Astrocyte (in vitro differentiated cells and primary cell): ENCODE results near the gene NAALADL2. TPM values are rescaled to one million over a fixed set of nuclear protein-coding genes. Genes with fewer than 3 reads are reported as not detected.

Experiments
- DNase-seq: peaks from one replicate; pipeline ENCODE4 v3.0.0-alpha.2; 2010; ENCODE audit warnings: low read depth
- FAIRE-seq: peaks from 2 replicates; lab custom pipeline; 2011; peaks lifted over from hg19 to GRCh38; lab: Jason Lieb, UNC
- H2AFZ ChIP-seq: 2 replicates; pipeline ENCODE4 v1.6.0; 2012; ENCODE audit warnings: low read depth, low read length, inconsistent platforms
- H3K27ac ChIP-seq: 2 replicates; pipeline ENCODE4 v1.5.1; 2011; ENCODE audit warnings: low read depth, low read length, inconsistent platforms
- H3K27me3 ChIP-seq: 2 replicates; pipeline ENCODE4 v1.6.0; 2011; ENCODE audit warnings: low read length, inconsistent platforms; ENCODE audit not compliant: insufficient read depth
- H3K36me3 ChIP-seq: 2 replicates; pipeline ENCODE4 v1.5.1; 2011; ENCODE audit warnings: low read length, inconsistent platforms; ENCODE audit not compliant: insufficient read depth
- H3K4me1 ChIP-seq: 2 replicates; pipeline ENCODE4 v1.5.1; 2011; ENCODE audit warnings: low read length, inconsistent platforms; ENCODE audit not compliant: insufficient read depth
- H3K4me2 ChIP-seq: 2 replicates; pipeline ENCODE4 v1.6.0; 2012; ENCODE audit warnings: low read length, inconsistent platforms
- H3K4me3 ChIP-seq: 2 replicates; pipeline ENCODE4 v1.5.1; 2011; ENCODE audit warnings: low read depth, mild to moderate bottlenecking, low read length, inconsistent platforms; ENCODE audit not compliant: insufficient read depth
- H3K79me2 ChIP-seq: 2 replicates; pipeline ENCODE4 v1.6.0; 2012; ENCODE audit warnings: mild to moderate bottlenecking, low read length, inconsistent platforms; ENCODE audit not compliant: insufficient read depth
- H3K9ac ChIP-seq: 2 replicates; pipeline ENCODE4 v1.6.0; 2012; ENCODE audit warnings: mild to moderate bottlenecking, low read length, inconsistent platforms
- H3K9me3 ChIP-seq: 2 replicates; pipeline ENCODE4 v1.5.1; 2012; ENCODE audit warnings: low read depth, mild to moderate bottlenecking, low read length, inconsistent platforms; ENCODE audit not compliant: insufficient read depth
- H4K20me1 ChIP-seq: 2 replicates; pipeline ENCODE4 v1.6.0; 2012; ENCODE audit warnings: low read length, inconsistent platforms; ENCODE audit not compliant: insufficient read depth
- H3K27ac Mint-ChIP-seq: one replicate; pipeline ENCODE4 v1.8.0; 2021; ENCODE audit warnings: mild to moderate bottlenecking, mixed read lengths; ENCODE audit not compliant: unreplicated experiment
- H3K27me3 Mint-ChIP-seq: one replicate; pipeline ENCODE4 v1.8.0; 2021; ENCODE audit warnings: low read depth, mixed read lengths; ENCODE audit not compliant: unreplicated experiment
- H3K36me3 Mint-ChIP-seq: one replicate; pipeline ENCODE4 v1.8.0; 2021; ENCODE audit warnings: low read depth, mixed read lengths; ENCODE audit not compliant: unreplicated experiment
- H3K4me1 Mint-ChIP-seq: one replicate; pipeline ENCODE4 v1.8.0; 2021; ENCODE audit warnings: low read depth, mixed read lengths; ENCODE audit not compliant: unreplicated experiment
- H3K4me3 Mint-ChIP-seq: one replicate; pipeline ENCODE4 v1.8.0; 2021; ENCODE audit warnings: mild to moderate bottlenecking, moderate library complexity, mixed read lengths; ENCODE audit not compliant: unreplicated experiment
- H3K9me3 Mint-ChIP-seq: one replicate; pipeline ENCODE4 v1.8.0; 2021; ENCODE audit warnings: mild to moderate bottlenecking, mixed read lengths; ENCODE audit not compliant: unreplicated experiment
- EZH2 ChIP-seq: IDR thresholded peaks from 2 replicates; pipeline ENCODE4 v1.6.1; 2012; ENCODE audit warnings: mild to moderate bottlenecking, low read length, inconsistent platforms; ENCODE audit not compliant: insufficient read depth
- total RNA-seq: library from RNA; stranded (reverse); gene quantifications from 2 replicates; pipeline ENCODE4 v1.2.1, GENCODE V29; 2021
- TF ChIP-seq, protein P1 (sequence below): IDR thresholded peaks from 2 replicates; pipeline ENCODE4 v1.5.1; 2011; ENCODE audit warnings: low read depth, mild to moderate bottlenecking, inconsistent platforms, low read length, moderate library complexity; ENCODE audit not compliant: insufficient read depth

NAALADL2 gene
- total RNA-seq, 1 donor from 2014 or later: 2.7 TPM

DNA sequence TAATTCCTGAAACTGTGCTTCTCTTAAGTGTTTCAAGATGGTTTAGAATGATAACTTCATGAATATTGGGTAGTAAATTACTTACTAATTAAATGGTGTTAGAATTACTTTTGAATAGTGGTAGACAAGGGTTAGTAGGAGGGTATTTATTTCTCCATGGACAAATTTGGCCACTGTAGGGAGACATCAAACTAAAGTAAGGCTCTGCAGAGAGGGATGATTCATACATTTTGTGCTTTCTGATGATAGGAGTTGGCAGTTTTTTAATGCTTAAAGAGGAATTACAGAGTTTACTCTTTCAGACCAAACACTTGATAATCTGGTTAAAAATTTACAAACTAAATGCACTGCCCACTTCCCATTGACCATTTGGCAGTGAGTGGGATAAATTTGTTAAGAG is 127.6 kb downstream of the NAALADL2 start:
- FAIRE-seq (peak; percentile 62), DNase-seq (peak; percentile 28)
- Mint-ChIP-seq H3K36me3 (no peaks in the 10 kb centered on the region), H3K27ac (no peak overlapping the region), H3K9me3 (no peaks in the 10 kb centered on the region), H3K27me3 (no peaks in the 10 kb centered on the region), H3K4me1 (peaks cover 3% of the 10 kb centered on the region), H3K4me3 (no peak overlapping the region)
- H3K9ac ChIP-seq: no peak overlapping the region
- H4K20me1 ChIP-seq: no peaks in the 10 kb centered on the region
- H3K27me3 ChIP-seq: no peaks in the 10 kb centered on the region
- no peaks in the 10 kb centered on the region for H3K79me2 ChIP-seq
- no peak overlapping the region for H3K4me3 ChIP-seq
- H3K36me3 ChIP-seq: no peaks in the 10 kb centered on the region
- no peak overlapping the region for H3K27ac ChIP-seq
- no peak overlapping the region for H2AFZ ChIP-seq
- TF ChIP-seq, protein P1, sequence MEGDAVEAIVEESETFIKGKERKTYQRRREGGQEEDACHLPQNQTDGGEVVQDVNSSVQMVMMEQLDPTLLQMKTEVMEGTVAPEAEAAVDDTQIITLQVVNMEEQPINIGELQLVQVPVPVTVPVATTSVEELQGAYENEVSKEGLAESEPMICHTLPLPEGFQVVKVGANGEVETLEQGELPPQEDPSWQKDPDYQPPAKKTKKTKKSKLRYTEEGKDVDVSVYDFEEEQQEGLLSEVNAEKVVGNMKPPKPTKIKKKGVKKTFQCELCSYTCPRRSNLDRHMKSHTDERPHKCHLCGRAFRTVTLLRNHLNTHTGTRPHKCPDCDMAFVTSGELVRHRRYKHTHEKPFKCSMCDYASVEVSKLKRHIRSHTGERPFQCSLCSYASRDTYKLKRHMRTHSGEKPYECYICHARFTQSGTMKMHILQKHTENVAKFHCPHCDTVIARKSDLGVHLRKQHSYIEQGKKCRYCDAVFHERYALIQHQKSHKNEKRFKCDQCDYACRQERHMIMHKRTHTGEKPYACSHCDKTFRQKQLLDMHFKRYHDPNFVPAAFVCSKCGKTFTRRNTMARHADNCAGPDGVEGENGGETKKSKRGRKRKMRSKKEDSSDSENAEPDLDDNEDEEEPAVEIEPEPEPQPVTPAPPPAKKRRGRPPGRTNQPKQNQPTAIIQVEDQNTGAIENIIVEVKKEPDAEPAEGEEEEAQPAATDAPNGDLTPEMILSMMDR: no peak
- no peak for TF ChIP-seq EZH2
- H3K9me3 ChIP-seq: no peaks in the 10 kb centered on the region
- H3K4me1 ChIP-seq: no peaks in the 10 kb centered on the region
- H3K4me2 ChIP-seq: no peak overlapping the region

DNA sequence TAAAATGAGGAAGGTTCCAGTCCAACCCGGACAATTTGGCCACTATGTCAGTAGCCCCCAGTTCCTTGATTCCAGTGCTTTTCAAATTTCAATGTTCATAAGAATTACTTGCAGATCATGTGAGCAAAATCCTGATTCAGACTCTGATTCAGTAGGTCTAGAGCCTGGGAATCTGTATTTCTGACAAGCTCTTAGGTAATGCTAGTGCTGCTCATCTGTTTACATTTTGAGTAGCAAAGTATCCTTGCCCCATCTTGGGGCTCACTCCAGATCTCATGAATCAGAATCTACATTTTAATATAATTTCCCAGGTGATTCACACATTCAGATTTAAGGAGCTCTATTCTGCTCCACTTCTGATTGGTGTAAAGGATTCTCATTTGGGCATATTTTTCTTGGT is 142.0 kb downstream of the NAALADL2 start:
- H3K27ac Mint-ChIP-seq: no peak overlapping the region
- no peaks in the 10 kb centered on the region for H3K9me3 ChIP-seq
- H2AFZ ChIP-seq: no peak overlapping the region
- no peak overlapping the region for H3K9ac ChIP-seq
- TF ChIP-seq, protein P1: no peak
- TF ChIP-seq EZH2: no peak
- no peaks in the 10 kb centered on the region for H3K36me3 ChIP-seq
- no peaks in the 10 kb centered on the region for H3K4me1 Mint-ChIP-seq
- H3K27me3 ChIP-seq: no peaks in the 10 kb centered on the region
- H3K4me1 ChIP-seq: peaks cover 7% of the 10 kb centered on the region
- FAIRE-seq (no peak), DNase-seq (no peak)
- H3K27ac ChIP-seq: no peak overlapping the region
- no peaks in the 10 kb centered on the region for H3K9me3 Mint-ChIP-seq
- H4K20me1 ChIP-seq: no peaks in the 10 kb centered on the region
- H3K27me3 Mint-ChIP-seq: no peaks in the 10 kb centered on the region
- H3K4me3 ChIP-seq: no peak overlapping the region
- H3K4me3 Mint-ChIP-seq: no peak overlapping the region
- no peak overlapping the region for H3K4me2 ChIP-seq
- H3K36me3 Mint-ChIP-seq: no peaks in the 10 kb centered on the region
- no peaks in the 10 kb centered on the region for H3K79me2 ChIP-seq

DNA sequence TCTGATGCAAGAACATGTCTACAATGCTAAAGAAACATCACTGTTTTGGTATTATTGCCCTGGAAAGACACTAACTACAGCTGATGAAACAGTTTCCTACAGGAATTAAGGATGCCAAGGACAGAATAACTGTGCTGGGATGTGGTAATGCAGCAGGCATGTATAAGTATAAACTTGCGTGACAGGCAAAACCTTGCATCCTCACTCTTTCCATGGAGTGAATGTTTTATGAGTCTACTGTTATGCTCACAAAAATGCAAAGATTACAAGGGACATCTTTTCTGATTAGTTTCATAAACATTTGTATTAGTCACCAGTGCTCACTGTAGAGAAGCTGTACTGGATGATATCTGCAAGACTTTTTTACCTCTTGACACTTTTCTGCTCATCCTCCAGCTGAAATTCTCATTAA is 143.6 kb downstream of the NAALADL2 start:
- Histone ChIP-seq H3K4me1 (peaks cover 7% of the 10 kb centered on the region), H3K9me3 (no peaks in the 10 kb centered on the region), H3K4me2 (no peak overlapping the region), H2AFZ (no peak overlapping the region), H4K20me1 (no peaks in the 10 kb centered on the region), H3K9ac (no peak overlapping the region), H3K79me2 (no peaks in the 10 kb centered on the region), H3K4me3 (no peak overlapping the region), H3K36me3 (no peaks in the 10 kb centered on the region), H3K27ac (peak overlapping the region; percentile 44), H3K27me3 (no peaks in the 10 kb centered on the region)
- FAIRE-seq (peak; percentile 100), DNase-seq (peak; percentile 94)
- TF ChIP-seq EZH2: no peak
- TF ChIP-seq, protein P1: no peak
- Mint-ChIP-seq H3K4me3 (no peak overlapping the region), H3K27ac (peak overlapping the region; percentile 2), H3K27me3 (no peaks in the 10 kb centered on the region), H3K9me3 (no peaks in the 10 kb centered on the region), H3K4me1 (no peaks in the 10 kb centered on the region), H3K36me3 (no peaks in the 10 kb centered on the region)
